Measurements from ENCODE around the gene SOWAHA.

The SOWAHA gene

GRCh38 chr5:132772291-132773070, 40.6 kb upstream of the SOWAHA start:
- Histone ChIP-seq H3K27me3 (ENCODE audit: control insufficient read depth, insufficient read depth, low read length) (peaks cover 15% of the 10 kb centered on the region), H3K4me1 (ENCODE audit: control insufficient read depth, insufficient read depth, low read length) (peaks cover 4% of the 10 kb centered on the region), H3K36me3 (ENCODE audit: control insufficient read depth, insufficient read depth, low read length) (no peaks in the 10 kb centered on the region), H3K9me3 (ENCODE audit: control insufficient read depth, insufficient read depth, low read length) (no peaks in the 10 kb centered on the region), H3K4me3 (ENCODE audit: low read depth, low read length) (no peak overlapping the region), H3K9ac (ENCODE audit: low read depth, low read length) (no peak overlapping the region)

- Histone ChIP-seq H3K27me3 (ENCODE audit: control insufficient read depth, insufficient read depth, low read length) (peaks cover 22% of the 10 kb centered on the region), H3K36me3 (ENCODE audit: control insufficient read depth, insufficient read depth, low read length) (no peaks in the 10 kb centered on the region), H3K9me3 (ENCODE audit: control insufficient read depth, insufficient read depth, low read length) (no peaks in the 10 kb centered on the region), H3K4me1 (ENCODE audit: control insufficient read depth, insufficient read depth, low read length) (peaks cover 4% of the 10 kb centered on the region), H3K4me3 (ENCODE audit: low read depth, low read length) (no peak overlapping the region), H3K9ac (ENCODE audit: low read depth, low read length) (no peak overlapping the region)
These were observed 40.0 kb upstream of the SOWAHA start for GRCh38 chr5:132773114-132773513.

- H3K27me3 ChIP-seq (ENCODE audit: control insufficient read depth, insufficient read depth, low read length), result peaks cover 28% of the 10 kb centered on the region
- H3K9ac ChIP-seq (ENCODE audit: low read depth, low read length), result no peak overlapping the region
- no peaks in the 10 kb centered on the region for H3K9me3 ChIP-seq (ENCODE audit: control insufficient read depth, insufficient read depth, low read length)
- no peaks in the 10 kb centered on the region for H3K36me3 ChIP-seq (ENCODE audit: control insufficient read depth, insufficient read depth, low read length)
- H3K4me1 ChIP-seq (ENCODE audit: control insufficient read depth, insufficient read depth, low read length), result peaks cover 4% of the 10 kb centered on the region
- H3K4me3 ChIP-seq (ENCODE audit: low read depth, low read length), result no peak overlapping the region
These were observed 39.3 kb upstream of the SOWAHA start for GRCh38 chr5:132773601-132774355.

DNA sequence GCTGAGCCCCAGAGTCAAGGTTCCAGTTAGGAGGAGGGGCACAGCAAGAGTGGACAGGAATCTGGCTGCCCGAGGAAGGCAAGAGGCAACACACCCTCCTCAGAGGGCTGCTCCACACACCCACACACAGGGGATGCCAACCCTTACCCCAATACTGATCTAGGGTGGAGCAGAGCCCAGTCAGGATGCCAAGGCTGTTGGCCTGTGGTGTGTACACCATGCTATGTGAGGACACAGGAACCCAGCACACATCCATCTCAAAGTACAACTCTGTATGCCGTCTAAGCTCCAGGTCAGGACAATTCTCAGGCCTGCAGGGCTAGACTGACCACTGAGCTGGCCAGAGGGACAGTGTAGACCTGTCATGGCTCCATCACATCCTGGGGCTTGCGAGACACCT, 38.7 kb upstream of the SOWAHA start:
- no peaks in the 10 kb centered on the region for H3K36me3 ChIP-seq (ENCODE audit: control insufficient read depth, insufficient read depth, low read length)
- H3K4me3 ChIP-seq (ENCODE audit: low read depth, low read length), result no peak overlapping the region
- H3K9me3 ChIP-seq (ENCODE audit: control insufficient read depth, insufficient read depth, low read length), result no peaks in the 10 kb centered on the region
- peaks cover 4% of the 10 kb centered on the region for H3K4me1 ChIP-seq (ENCODE audit: control insufficient read depth, insufficient read depth, low read length)
- peaks cover 35% of the 10 kb centered on the region for H3K27me3 ChIP-seq (ENCODE audit: control insufficient read depth, insufficient read depth, low read length)
- H3K9ac ChIP-seq (ENCODE audit: low read depth, low read length), result no peak overlapping the region

DNA sequence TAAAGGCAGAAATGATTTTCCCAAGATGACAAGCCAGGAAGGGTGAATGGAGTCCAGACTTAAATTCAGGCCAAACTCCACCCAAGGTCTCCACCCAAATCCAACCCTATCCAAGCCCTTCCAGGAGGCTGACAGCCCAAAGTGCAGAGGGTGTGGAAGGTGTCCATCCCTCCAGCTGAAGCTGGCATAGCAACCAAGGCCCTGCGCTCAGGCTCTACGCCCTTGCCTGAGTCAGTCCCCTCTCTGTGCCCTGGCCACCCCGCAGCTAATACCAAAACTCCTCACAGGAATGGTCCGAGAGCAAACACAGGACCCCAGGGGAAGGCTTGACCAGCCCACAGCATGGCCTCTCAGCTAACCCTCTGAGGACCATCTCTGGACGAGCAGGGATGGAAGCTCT, 38.2 kb upstream of the SOWAHA start:
- H3K4me3 ChIP-seq (ENCODE audit: low read depth, low read length), result no peak overlapping the region
- no peaks in the 10 kb centered on the region for H3K9me3 ChIP-seq (ENCODE audit: control insufficient read depth, insufficient read depth, low read length)
- no peak overlapping the region for H3K9ac ChIP-seq (ENCODE audit: low read depth, low read length)
- H3K27me3 ChIP-seq (ENCODE audit: control insufficient read depth, insufficient read depth, low read length), result peaks cover 39% of the 10 kb centered on the region
- peaks cover 4% of the 10 kb centered on the region for H3K4me1 ChIP-seq (ENCODE audit: control insufficient read depth, insufficient read depth, low read length)
- no peaks in the 10 kb centered on the region for H3K36me3 ChIP-seq (ENCODE audit: control insufficient read depth, insufficient read depth, low read length)

DNA sequence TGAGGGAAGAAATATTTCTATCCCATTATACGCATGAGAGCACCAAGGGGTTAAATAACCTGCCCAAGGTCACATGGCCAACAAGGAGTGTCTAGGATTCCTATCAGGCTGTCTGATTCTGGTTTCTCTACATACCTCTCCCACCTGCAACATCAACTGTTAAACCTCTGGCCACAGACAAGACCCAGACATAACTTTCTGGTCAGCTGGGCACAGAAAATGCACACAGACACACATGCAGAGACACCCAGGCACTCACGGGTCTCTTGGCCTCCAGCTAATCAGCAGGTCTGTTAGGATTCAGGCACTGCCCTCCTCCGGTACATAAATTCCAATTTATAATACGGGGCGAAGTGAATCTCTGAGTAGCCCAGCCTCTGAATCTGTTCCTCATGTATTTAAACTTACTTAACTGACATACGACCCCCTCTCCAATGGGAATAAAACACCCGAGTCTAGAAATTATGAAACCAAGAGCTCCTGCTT, 37.6 kb upstream of the SOWAHA start:
- no peak overlapping the region for H3K4me3 ChIP-seq (ENCODE audit: low read depth, low read length)
- H3K4me1 ChIP-seq (ENCODE audit: control insufficient read depth, insufficient read depth, low read length), result peaks cover 4% of the 10 kb centered on the region
- H3K27me3 ChIP-seq (ENCODE audit: control insufficient read depth, insufficient read depth, low read length), result peaks cover 44% of the 10 kb centered on the region
- no peaks in the 10 kb centered on the region for H3K36me3 ChIP-seq (ENCODE audit: control insufficient read depth, insufficient read depth, low read length)
- no peaks in the 10 kb centered on the region for H3K9me3 ChIP-seq (ENCODE audit: control insufficient read depth, insufficient read depth, low read length)
- H3K9ac ChIP-seq (ENCODE audit: low read depth, low read length), result no peak overlapping the region

GRCh38 chr5:132776131-132776937, 36.8 kb upstream of the SOWAHA start:
- H3K4me1 ChIP-seq (ENCODE audit: control insufficient read depth, insufficient read depth, low read length), result peaks cover 4% of the 10 kb centered on the region
- H3K4me3 ChIP-seq (ENCODE audit: low read depth, low read length), result peak overlapping the region; percentile 72
- no peak overlapping the region for H3K9ac ChIP-seq (ENCODE audit: low read depth, low read length)
- H3K27me3 ChIP-seq (ENCODE audit: control insufficient read depth, insufficient read depth, low read length), result peaks cover 50% of the 10 kb centered on the region
- H3K9me3 ChIP-seq (ENCODE audit: control insufficient read depth, insufficient read depth, low read length), result no peaks in the 10 kb centered on the region
- H3K36me3 ChIP-seq (ENCODE audit: control insufficient read depth, insufficient read depth, low read length), result no peaks in the 10 kb centered on the region

- H3K27me3 ChIP-seq (ENCODE audit: control insufficient read depth, insufficient read depth, low read length), result peaks cover 54% of the 10 kb centered on the region
- peaks cover 2% of the 10 kb centered on the region for H3K4me1 ChIP-seq (ENCODE audit: control insufficient read depth, insufficient read depth, low read length)
- H3K9ac ChIP-seq (ENCODE audit: low read depth, low read length), result no peak overlapping the region
- peak overlapping the region; percentile 72 for H3K4me3 ChIP-seq (ENCODE audit: low read depth, low read length)
- H3K36me3 ChIP-seq (ENCODE audit: control insufficient read depth, insufficient read depth, low read length), result no peaks in the 10 kb centered on the region
- no peaks in the 10 kb centered on the region for H3K9me3 ChIP-seq (ENCODE audit: control insufficient read depth, insufficient read depth, low read length)
These were observed 36.2 kb upstream of the SOWAHA start for GRCh38 chr5:132776938-132777208.

GRCh38 chr5:132777209-132778069, 35.7 kb upstream of the SOWAHA start, which contains the start of gene SEPTIN8:
SEPTIN8 (minus strand) TSS chr5:132777239; CDS start chr5:132777137, 102 bp downstream.
- H3K27me3 ChIP-seq (ENCODE audit: control insufficient read depth, insufficient read depth, low read length), result peaks cover 56% of the 10 kb centered on the region
- H3K4me1 ChIP-seq (ENCODE audit: control insufficient read depth, insufficient read depth, low read length), result no peaks in the 10 kb centered on the region
- H3K9me3 ChIP-seq (ENCODE audit: control insufficient read depth, insufficient read depth, low read length), result no peaks in the 10 kb centered on the region
- H3K9ac ChIP-seq (ENCODE audit: low read depth, low read length), result peak within 1 kb of the TSS; percentile 16
- no peaks in the 10 kb centered on the region for H3K36me3 ChIP-seq (ENCODE audit: control insufficient read depth, insufficient read depth, low read length)
- H3K4me3 ChIP-seq (ENCODE audit: low read depth, low read length), result peak within 1 kb of the TSS; percentile 72

DNA sequence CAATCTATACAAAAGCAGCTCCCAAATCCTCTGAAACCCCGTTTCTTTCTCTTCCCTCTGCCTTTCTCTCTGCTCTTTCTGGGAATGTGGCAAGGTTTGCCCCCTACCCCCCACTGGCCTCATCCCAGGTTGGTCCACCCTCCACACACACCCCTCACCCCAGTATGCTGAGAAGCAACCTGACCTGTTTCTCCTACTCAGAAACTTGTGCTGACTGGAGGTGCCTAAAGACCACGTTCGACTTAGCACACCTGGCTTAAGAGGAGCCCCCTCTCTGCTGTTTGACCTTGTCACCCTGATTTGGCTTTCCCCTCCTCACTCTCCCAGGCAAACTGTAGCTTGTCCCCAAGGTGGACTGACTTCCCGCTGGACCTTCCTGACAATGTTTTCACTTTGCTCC, 35.0 kb upstream of the SOWAHA start:
- no peaks in the 10 kb centered on the region for H3K9me3 ChIP-seq (ENCODE audit: control insufficient read depth, insufficient read depth, low read length)
- no peaks in the 10 kb centered on the region for H3K4me1 ChIP-seq (ENCODE audit: control insufficient read depth, insufficient read depth, low read length)
- H3K27me3 ChIP-seq (ENCODE audit: control insufficient read depth, insufficient read depth, low read length), result peaks cover 57% of the 10 kb centered on the region
- no peak overlapping the region for H3K9ac ChIP-seq (ENCODE audit: low read depth, low read length)
- peak overlapping the region; percentile 72 for H3K4me3 ChIP-seq (ENCODE audit: low read depth, low read length)
- no peaks in the 10 kb centered on the region for H3K36me3 ChIP-seq (ENCODE audit: control insufficient read depth, insufficient read depth, low read length)

- no peak overlapping the region for H3K4me3 ChIP-seq (ENCODE audit: low read depth, low read length)
- H3K36me3 ChIP-seq (ENCODE audit: control insufficient read depth, insufficient read depth, low read length), result no peaks in the 10 kb centered on the region
- H3K4me1 ChIP-seq (ENCODE audit: control insufficient read depth, insufficient read depth, low read length), result no peaks in the 10 kb centered on the region
- H3K9ac ChIP-seq (ENCODE audit: low read depth, low read length), result no peak overlapping the region
- no peaks in the 10 kb centered on the region for H3K9me3 ChIP-seq (ENCODE audit: control insufficient read depth, insufficient read depth, low read length)
- H3K27me3 ChIP-seq (ENCODE audit: control insufficient read depth, insufficient read depth, low read length), result peaks cover 57% of the 10 kb centered on the region
These were observed 34.2 kb upstream of the SOWAHA start for GRCh38 chr5:132778856-132779255.

All from iPS-15b (cell line).